Choroid plexus epithelial cell (primary cell): ENCODE results near the gene TMCC3.

ENCODE experiments used
- DNase-seq: peaks from one replicate; pipeline ENCODE4 v3.0.0-alpha.2; 2010; ENCODE audit warnings: low read depth
- H3K4me3 ChIP-seq: 2 replicates; pipeline ENCODE4 v1.5.1; 2011; ENCODE audit warnings: low read depth, mild to moderate bottlenecking, control low read depth, low read length, moderate library complexity
- TF ChIP-seq, protein P1 (sequence below): conservative IDR thresholded peaks from 2 replicates; pipeline ENCODE4 v1.5.1; 2011; ENCODE audit warnings: low read depth, mild to moderate bottlenecking, control low read depth, inconsistent platforms, low read length, moderate library complexity

TMCC3 gene

DNA sequence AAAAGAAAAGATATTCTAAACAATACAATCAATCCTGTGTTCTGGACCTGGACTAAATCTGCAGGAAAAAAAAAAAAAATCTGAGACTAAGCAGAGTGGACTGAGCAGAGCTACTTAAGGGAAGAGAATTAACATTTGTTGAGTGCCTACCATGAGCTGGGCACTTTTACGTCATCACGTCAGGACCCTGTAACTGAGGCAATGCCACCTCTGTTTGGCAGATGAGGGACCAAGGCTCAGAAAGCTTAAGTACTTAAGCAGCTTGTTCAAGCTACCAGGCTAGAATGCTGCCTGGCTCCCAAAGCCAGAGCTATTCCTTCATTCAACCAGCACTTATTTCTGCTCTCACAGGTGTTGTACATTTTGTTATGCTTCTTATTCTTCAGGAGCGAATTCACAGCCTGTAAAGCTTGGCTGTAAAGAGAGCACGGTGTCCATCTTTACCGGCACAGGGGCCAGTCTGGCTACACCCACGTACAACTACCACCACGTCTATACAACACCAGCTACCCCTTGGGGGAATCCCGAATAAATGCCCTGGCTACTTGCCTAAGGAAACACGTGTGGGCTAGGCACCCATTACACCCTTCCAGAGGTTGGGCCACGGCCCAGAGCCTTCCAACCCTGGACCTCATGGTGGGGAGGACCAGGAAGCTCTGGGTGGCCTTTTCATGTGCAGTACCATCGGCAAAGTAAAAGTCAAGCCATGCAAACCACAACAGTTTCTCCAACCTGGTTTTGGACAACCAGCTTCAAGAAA lies 27.0 kb downstream of the TMCC3 start:
- no peak for DNase-seq
- H3K4me3 ChIP-seq = no peak overlapping the region
- TF ChIP-seq, protein P1, sequence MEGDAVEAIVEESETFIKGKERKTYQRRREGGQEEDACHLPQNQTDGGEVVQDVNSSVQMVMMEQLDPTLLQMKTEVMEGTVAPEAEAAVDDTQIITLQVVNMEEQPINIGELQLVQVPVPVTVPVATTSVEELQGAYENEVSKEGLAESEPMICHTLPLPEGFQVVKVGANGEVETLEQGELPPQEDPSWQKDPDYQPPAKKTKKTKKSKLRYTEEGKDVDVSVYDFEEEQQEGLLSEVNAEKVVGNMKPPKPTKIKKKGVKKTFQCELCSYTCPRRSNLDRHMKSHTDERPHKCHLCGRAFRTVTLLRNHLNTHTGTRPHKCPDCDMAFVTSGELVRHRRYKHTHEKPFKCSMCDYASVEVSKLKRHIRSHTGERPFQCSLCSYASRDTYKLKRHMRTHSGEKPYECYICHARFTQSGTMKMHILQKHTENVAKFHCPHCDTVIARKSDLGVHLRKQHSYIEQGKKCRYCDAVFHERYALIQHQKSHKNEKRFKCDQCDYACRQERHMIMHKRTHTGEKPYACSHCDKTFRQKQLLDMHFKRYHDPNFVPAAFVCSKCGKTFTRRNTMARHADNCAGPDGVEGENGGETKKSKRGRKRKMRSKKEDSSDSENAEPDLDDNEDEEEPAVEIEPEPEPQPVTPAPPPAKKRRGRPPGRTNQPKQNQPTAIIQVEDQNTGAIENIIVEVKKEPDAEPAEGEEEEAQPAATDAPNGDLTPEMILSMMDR = no peak

DNA sequence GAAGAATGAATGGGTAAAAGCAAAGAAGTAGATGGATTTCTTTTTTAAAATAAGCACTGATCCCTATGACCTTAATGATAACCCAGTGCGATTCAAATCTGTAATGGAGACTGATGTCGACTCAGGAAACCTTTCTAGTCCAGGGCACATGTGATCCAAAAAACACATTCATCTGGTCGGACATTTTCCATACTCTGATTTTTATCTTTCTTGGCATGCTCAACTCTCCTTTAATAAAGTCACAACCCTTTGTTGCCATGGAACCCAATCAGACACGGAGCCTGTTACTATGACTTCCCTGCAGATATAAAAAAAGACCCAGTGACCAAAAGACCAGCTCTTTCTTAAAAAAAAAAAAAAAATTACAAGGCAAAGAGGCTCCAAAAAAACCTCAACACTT lies 27.9 kb downstream of the TMCC3 start:
- TF ChIP-seq, protein P1 = no peak
- DNase-seq = peak; percentile 61
- no peak overlapping the region for H3K4me3 ChIP-seq

DNA sequence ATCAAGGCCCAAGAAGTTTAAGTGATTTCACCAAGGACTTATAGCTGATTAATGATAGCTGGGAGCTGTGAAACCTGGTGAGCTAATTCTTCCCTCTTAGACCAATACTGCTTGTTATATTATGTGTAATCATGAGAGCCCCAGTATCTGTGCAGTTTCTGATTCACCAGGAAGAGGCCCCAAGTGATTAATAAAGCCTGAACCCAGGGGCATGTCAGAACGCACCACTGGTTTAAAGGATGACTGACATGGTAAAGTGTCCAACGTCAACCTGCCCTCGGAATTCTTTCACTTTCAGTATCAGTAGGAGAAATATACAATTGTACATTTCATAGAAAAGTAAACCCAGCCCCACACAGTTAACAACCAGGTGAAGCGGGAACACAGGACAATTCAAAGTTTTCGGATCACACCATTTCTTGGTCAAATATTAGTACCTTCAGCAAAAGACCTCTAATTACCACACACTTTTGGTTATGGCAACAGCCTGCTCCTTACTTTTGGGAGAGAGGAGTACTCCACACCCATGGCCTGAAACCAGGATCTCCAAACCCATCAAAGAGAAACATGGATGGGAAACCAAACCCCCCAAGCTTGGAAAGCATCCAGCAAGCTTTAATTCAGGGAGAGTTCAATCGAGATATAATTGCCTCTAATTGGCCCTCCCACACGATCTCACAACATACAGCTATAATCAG lies 28.5 kb downstream of the TMCC3 start:
- TF ChIP-seq, protein P1 = no peak
- peak overlapping the region; percentile 6 for H3K4me3 ChIP-seq
- DNase-seq = peak; percentile 72

DNA sequence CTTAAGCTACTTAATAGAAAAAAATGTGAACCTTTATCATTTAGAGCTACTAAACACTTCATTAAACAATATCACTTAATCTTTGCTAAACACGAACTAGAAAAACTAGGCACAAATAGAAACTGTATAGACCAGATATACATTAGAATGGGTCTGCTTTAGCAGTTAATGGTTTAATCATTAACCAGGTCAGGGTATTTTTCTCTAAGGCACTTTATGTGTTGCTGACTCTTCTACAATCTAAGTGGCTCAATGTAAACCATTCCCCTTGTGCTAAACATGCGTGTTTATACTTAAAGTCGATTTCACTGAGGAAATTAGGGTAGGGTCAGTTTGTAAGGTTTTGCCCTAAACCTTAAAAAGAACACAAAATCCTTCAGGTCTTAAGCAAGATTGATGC lies 29.7 kb downstream of the TMCC3 start:
- TF ChIP-seq, protein P1 = no peak
- no peak for DNase-seq
- H3K4me3 ChIP-seq = no peak overlapping the region

DNA sequence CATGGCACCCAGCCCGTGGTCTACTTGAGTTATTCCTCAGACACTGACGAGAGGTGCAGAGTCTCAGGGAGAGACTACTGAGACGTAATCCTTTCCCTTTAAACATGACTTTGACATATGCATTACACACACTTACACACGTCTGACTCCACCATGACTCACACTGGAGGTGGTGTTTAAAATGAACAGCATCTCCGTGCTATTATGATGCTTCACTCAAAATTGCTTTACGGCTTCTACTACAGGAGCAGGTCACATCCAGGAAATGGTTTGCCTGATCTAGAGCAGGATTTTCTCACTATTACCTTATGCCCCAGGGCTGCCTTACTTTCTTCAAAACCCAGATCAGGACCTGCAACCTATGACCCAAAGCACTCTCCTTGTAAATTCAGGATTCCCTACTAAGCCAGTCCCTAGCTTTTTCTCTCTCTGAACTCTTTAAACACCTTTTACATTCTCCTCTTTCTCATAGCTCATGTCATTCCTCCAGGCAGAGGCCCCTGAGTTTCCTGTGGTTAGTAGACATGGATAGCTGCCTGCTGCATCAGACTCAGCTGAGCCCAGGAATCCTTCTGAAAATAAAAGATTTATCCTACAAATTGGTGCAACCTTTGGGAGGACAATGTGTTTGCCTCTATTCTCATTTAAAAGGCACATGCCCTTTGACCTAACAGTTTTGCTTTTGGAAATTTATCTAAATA lies 31.2 kb downstream of the TMCC3 start:
- TF ChIP-seq, protein P1 = no peak
- H3K4me3 ChIP-seq = no peak overlapping the region
- DNase-seq = peak; percentile 85

DNA sequence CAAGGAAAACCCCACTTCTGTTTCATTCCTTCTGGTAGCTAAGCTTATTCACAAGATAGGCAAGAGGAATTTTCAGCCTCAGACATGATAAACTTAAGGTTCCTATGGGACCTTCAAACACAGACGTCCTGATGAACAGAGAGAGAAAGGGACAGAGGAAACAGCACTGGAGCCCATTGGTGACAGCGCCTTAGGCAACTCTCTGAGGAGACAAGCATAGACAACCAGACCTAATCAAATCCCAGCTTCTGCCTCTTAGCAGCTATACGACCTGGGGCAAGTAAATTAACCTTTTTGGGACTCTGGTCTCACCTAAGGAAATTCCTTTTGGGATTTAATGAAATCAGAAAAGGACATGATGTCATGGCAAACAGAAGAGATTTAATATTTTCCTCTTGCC lies 33.3 kb downstream of the TMCC3 start:
- DNase-seq = no peak
- H3K4me3 ChIP-seq = no peak overlapping the region
- TF ChIP-seq, protein P1 = no peak
